ENCODE results near the gene UBE2Q2. TPM values are rescaled to one million over a fixed set of nuclear protein-coding genes. Genes with fewer than 3 reads are reported as not detected.

The UBE2Q2 gene
- total and polyA plus RNA-seq, 2 of the 4 experiments (the other 2 are of a cell fraction), result 18.0 to 28.9 TPM

DNA sequence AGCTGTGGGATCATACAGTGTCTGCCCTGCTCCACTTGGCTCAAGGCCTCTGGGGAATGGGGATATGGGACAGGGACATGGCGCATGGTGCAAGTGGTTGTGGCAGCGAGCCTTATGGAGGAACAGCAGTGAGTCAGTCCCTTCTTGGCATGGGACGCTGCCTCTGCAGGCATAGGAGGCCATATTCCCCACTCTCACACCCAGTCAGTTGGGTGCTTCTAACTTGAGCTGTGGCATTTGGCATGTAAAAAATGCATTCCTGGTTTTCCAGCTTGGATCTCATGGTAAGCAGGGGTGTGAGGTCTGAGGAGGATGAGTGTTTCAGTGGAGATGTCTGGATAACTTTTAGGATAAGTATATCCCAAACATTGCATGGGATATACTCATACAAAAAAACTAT is 31.6 kb upstream of the UBE2Q2 start:
- Histone ChIP-seq H3K9me3 (ENCODE audit: control insufficient read depth, insufficient read depth, low read length) (peaks cover 3% of the 10 kb centered on the region; the same call in 1 of the 2 replicates), H3K4ac (ENCODE audit: low read depth, low read length) (no peak overlapping the region), H2BK120ac (ENCODE audit: low read depth, low read length) (no peak overlapping the region), H3K14ac (replicated peaks; ENCODE audit: low read depth, low read length) (no peak overlapping the region), H3K56ac (ENCODE audit: extremely low read depth, insufficient read depth, low read length) (no peak overlapping the region), H2AK9ac (replicated peaks; ENCODE audit: low read depth, low read length, poor library complexity) (no peak overlapping the region), H3K18ac (ENCODE audit: low read depth, low read length) (no peak overlapping the region), H2AK5ac (ENCODE audit: low read depth, low read length) (no peak overlapping the region), H2BK20ac (ENCODE audit: low read depth, low read length) (no peak overlapping the region), H2BK15ac (ENCODE audit: low read depth, low read length) (no peak overlapping the region), H3K27ac (ENCODE audit: insufficient read depth, low read length) (no peak overlapping the region), H3K36me3 (ENCODE audit: control insufficient read depth, insufficient read depth, low read length) (no peaks in the 10 kb centered on the region), H3K9ac (ENCODE audit: low read depth, low read length) (no peak overlapping the region), H4K91ac (ENCODE audit: insufficient read depth, low read depth, low read length) (no peak overlapping the region), H2AFZ (replicated peaks; ENCODE audit: low read length, poor library complexity) (no peak overlapping the region), H4K8ac (ENCODE audit: low read depth in 2 of 2, low read length in 2 of 2) (no peak overlapping the region), H2BK5ac (ENCODE audit: low read depth, low read length, poor library complexity, severe bottlenecking) (no peak overlapping the region), H3K9me1 (ENCODE audit: insufficient read depth, low read length) (0 out of 2 replicates have a peak, but pooled peaks cover 2% of the 10 kb centered on the region), H3K4me1 (ENCODE audit: control insufficient read depth, insufficient read depth, low read length) (no peaks in the 10 kb centered on the region), H4K20me1 (ENCODE audit: insufficient read depth, low read length) (no peaks in the 10 kb centered on the region), H3K79me1 (ENCODE audit: low read depth in 1 of 2, low read length in 2 of 2) (no peaks in the 10 kb centered on the region), H3K27me3 (ENCODE audit: control insufficient read depth, insufficient read depth, low read length) (peaks cover 17% of the 10 kb centered on the region), H3K4me2 (ENCODE audit: low read depth, low read length) (no peak overlapping the region), H4K5ac (ENCODE audit: low read depth, low read length) (no peak overlapping the region), H3K4me3 (ENCODE audit: insufficient read depth, low read depth, low read length) (no peak overlapping the region), H3K23ac (ENCODE audit: low read depth, low read length) (no peak overlapping the region)
- ChIA-PET POLR2A (ENCODE audit: unreplicated experiment) (no interaction called here), CTCF (interaction anchor here (0.9 kb wide), 1 partner anchor 105 kb away, joined by 3 read pairs; no protein-coding TSS in a partner anchor)
- ATAC-seq (ENCODE audit: low read depth) (no peak), DNase-seq (no peak)
- intact Hi-C loops (cut with micrococcal nuclease), result loop anchor here (2.0 kb wide), 2 partner anchors 109 to 327 kb away; no protein-coding TSS in a partner anchor
- no TSS peak for BruUV-seq (replicated peaks)
- no CpG with 5 or more reads among the region's 3 CpGs for WGBS, 2 experiments (ENCODE audit: extremely low coverage in 2 of 2, insufficient read length in 1 of 2)
- TF ChIP-seq, protein P1, sequence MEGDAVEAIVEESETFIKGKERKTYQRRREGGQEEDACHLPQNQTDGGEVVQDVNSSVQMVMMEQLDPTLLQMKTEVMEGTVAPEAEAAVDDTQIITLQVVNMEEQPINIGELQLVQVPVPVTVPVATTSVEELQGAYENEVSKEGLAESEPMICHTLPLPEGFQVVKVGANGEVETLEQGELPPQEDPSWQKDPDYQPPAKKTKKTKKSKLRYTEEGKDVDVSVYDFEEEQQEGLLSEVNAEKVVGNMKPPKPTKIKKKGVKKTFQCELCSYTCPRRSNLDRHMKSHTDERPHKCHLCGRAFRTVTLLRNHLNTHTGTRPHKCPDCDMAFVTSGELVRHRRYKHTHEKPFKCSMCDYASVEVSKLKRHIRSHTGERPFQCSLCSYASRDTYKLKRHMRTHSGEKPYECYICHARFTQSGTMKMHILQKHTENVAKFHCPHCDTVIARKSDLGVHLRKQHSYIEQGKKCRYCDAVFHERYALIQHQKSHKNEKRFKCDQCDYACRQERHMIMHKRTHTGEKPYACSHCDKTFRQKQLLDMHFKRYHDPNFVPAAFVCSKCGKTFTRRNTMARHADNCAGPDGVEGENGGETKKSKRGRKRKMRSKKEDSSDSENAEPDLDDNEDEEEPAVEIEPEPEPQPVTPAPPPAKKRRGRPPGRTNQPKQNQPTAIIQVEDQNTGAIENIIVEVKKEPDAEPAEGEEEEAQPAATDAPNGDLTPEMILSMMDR (conservative IDR thresholded peaks at IDR 0.05; ENCODE audit: low read depth, low read length), result no peak
- TF ChIP-seq MXI1 (IDR thresholded peaks at IDR 0.05; ENCODE audit: borderline replicate concordance, low read depth, low read length), result no peak
- dilution Hi-C loops (cut with HindIII; ENCODE audit: low sequenced_read_pairs, unreplicated experiment), result no loop called here
- in situ Hi-C loops (cut with MboI; ENCODE audit: low sequenced_read_pairs), result loop anchor here (10.0 kb wide), 1 partner anchor 333 kb away; no protein-coding TSS in a partner anchor
